ENCODE results near the gene GRIK1. TPM values are rescaled to one million over a fixed set of nuclear protein-coding genes. Genes with fewer than 3 reads are reported as not detected.

GRIK1 gene
- total RNA-seq, 1 donor, result not detected

DNA sequence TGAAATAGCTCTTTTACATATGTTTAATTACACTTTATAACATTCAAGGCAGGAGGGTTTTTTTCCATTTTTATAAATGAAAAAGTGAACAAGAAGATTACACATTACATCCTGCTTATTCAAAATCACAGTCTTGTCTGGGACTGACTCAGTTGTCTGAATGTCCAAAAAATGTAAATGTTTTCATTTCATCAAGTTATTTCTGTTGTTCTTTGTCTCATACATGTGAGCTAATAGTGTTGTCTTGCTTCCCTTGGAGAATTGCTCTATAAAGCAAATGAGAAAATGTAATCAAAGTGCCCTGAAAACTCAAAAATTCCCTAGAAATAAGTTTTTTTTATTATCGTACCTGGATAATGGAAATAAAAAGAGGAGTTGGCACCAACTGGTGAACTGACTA is 242.9 kb downstream of the GRIK1 start:
- H3K4me2 ChIP-seq (ENCODE audit: insufficient read depth, low read length), result no peak overlapping the region
- H3K79me2 ChIP-seq (ENCODE audit: insufficient read depth, low read length), result no peaks in the 10 kb centered on the region
- H3K36me3 ChIP-seq (ENCODE audit: insufficient read depth, low read length), result no peaks in the 10 kb centered on the region
- no peak for DNase-seq (ENCODE audit: insufficient read length, low spot score, missing footprints)
- H3K27ac ChIP-seq (ENCODE audit: low read depth, low read length), result no peak overlapping the region
- H3K4me1 ChIP-seq (ENCODE audit: insufficient read depth, low read length), result peaks cover 3% of the 10 kb centered on the region
- H4K20me1 ChIP-seq (ENCODE audit: insufficient read depth, low read length), result no peaks in the 10 kb centered on the region
- H2AFZ ChIP-seq (ENCODE audit: low read length), result no peak overlapping the region
- no peaks in the 10 kb centered on the region for H3K27me3 ChIP-seq (ENCODE audit: insufficient read depth, low read length)
- no peak overlapping the region for H3K4me3 ChIP-seq (ENCODE audit: insufficient read depth, low read length)
- TF ChIP-seq, protein P1, sequence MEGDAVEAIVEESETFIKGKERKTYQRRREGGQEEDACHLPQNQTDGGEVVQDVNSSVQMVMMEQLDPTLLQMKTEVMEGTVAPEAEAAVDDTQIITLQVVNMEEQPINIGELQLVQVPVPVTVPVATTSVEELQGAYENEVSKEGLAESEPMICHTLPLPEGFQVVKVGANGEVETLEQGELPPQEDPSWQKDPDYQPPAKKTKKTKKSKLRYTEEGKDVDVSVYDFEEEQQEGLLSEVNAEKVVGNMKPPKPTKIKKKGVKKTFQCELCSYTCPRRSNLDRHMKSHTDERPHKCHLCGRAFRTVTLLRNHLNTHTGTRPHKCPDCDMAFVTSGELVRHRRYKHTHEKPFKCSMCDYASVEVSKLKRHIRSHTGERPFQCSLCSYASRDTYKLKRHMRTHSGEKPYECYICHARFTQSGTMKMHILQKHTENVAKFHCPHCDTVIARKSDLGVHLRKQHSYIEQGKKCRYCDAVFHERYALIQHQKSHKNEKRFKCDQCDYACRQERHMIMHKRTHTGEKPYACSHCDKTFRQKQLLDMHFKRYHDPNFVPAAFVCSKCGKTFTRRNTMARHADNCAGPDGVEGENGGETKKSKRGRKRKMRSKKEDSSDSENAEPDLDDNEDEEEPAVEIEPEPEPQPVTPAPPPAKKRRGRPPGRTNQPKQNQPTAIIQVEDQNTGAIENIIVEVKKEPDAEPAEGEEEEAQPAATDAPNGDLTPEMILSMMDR (IDR thresholded peaks at IDR 0.05; ENCODE audit: extremely low read depth, low read depth, low read length), result no peak
- H3K9me3 ChIP-seq (ENCODE audit: low read depth, low read length), result no peaks in the 10 kb centered on the region

GRCh38 chr21:29691616-29692491 is 247.9 kb downstream of the GRIK1 start:
- Histone ChIP-seq H3K4me2 (ENCODE audit: insufficient read depth, low read length) (no peak overlapping the region), H3K27ac (ENCODE audit: low read depth, low read length) (no peak overlapping the region), H4K20me1 (ENCODE audit: insufficient read depth, low read length) (no peaks in the 10 kb centered on the region), H3K27me3 (ENCODE audit: insufficient read depth, low read length) (no peaks in the 10 kb centered on the region), H3K36me3 (ENCODE audit: insufficient read depth, low read length) (no peaks in the 10 kb centered on the region), H3K9me3 (ENCODE audit: low read depth, low read length) (no peaks in the 10 kb centered on the region), H2AFZ (ENCODE audit: low read length) (no peak overlapping the region), H3K4me3 (ENCODE audit: insufficient read depth, low read length) (no peak overlapping the region), H3K79me2 (ENCODE audit: insufficient read depth, low read length) (no peaks in the 10 kb centered on the region), H3K4me1 (ENCODE audit: insufficient read depth, low read length) (no peaks in the 10 kb centered on the region)
- no peak for DNase-seq (ENCODE audit: insufficient read length, low spot score, missing footprints)
- TF ChIP-seq, protein P1 (IDR thresholded peaks at IDR 0.05; ENCODE audit: extremely low read depth, low read depth, low read length), result no peak

DNA sequence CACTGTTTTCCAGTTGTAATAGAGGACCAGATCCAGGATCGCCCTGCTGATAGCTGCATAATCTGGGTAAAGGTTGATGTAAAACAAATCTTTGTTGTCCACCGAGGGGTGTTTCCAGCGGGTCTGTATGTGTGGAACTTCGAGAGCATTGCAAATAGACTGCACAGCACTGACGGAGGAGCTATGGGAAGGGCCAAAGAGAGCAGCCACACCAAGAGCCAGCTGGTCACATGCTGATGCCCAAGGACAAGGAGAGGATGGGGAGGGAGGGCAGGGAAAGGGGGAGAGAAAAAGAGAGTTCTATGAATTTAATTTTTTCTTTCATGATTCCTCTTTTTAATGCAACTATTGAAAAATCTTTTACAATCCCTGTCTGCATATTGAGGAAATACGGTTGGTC is 250.0 kb downstream of the GRIK1 start:
- TF ChIP-seq, protein P1 (IDR thresholded peaks at IDR 0.05; ENCODE audit: extremely low read depth, low read depth, low read length), result no peak
- DNase-seq (ENCODE audit: insufficient read length, low spot score, missing footprints), result no peak

GRCh38 chr21:29684106-29684505 is 255.7 kb downstream of the GRIK1 start:
- DNase-seq (ENCODE audit: insufficient read length, low spot score, missing footprints), result no peak
- Histone ChIP-seq H3K27ac (ENCODE audit: low read depth, low read length) (no peak overlapping the region), H3K79me2 (ENCODE audit: insufficient read depth, low read length) (no peaks in the 10 kb centered on the region), H3K4me1 (ENCODE audit: insufficient read depth, low read length) (no peaks in the 10 kb centered on the region), H3K9me3 (ENCODE audit: low read depth, low read length) (no peaks in the 10 kb centered on the region), H2AFZ (ENCODE audit: low read length) (no peak overlapping the region), H3K27me3 (ENCODE audit: insufficient read depth, low read length) (no peaks in the 10 kb centered on the region), H3K4me3 (ENCODE audit: insufficient read depth, low read length) (no peak overlapping the region), H3K4me2 (ENCODE audit: insufficient read depth, low read length) (no peak overlapping the region), H4K20me1 (ENCODE audit: insufficient read depth, low read length) (no peaks in the 10 kb centered on the region), H3K36me3 (ENCODE audit: insufficient read depth, low read length) (no peaks in the 10 kb centered on the region)
- TF ChIP-seq, protein P1 (IDR thresholded peaks at IDR 0.05; ENCODE audit: extremely low read depth, low read depth, low read length), result no peak

More for the DNA sequence above, 250.0 kb downstream of the GRIK1 start:
- H3K9me3 ChIP-seq (ENCODE audit: low read depth, low read length), result no peaks in the 10 kb centered on the region
- H3K27me3 ChIP-seq (ENCODE audit: insufficient read depth, low read length), result no peaks in the 10 kb centered on the region
- no peak overlapping the region for H3K27ac ChIP-seq (ENCODE audit: low read depth, low read length)
- no peaks in the 10 kb centered on the region for H4K20me1 ChIP-seq (ENCODE audit: insufficient read depth, low read length)
- H2AFZ ChIP-seq (ENCODE audit: low read length), result no peak overlapping the region
- H3K4me2 ChIP-seq (ENCODE audit: insufficient read depth, low read length), result no peak overlapping the region
- no peaks in the 10 kb centered on the region for H3K4me1 ChIP-seq (ENCODE audit: insufficient read depth, low read length)
- no peaks in the 10 kb centered on the region for H3K36me3 ChIP-seq (ENCODE audit: insufficient read depth, low read length)
- no peaks in the 10 kb centered on the region for H3K79me2 ChIP-seq (ENCODE audit: insufficient read depth, low read length)
- H3K4me3 ChIP-seq (ENCODE audit: insufficient read depth, low read length), result no peak overlapping the region
